ENCODE results near the gene RABEP1.

DNA sequence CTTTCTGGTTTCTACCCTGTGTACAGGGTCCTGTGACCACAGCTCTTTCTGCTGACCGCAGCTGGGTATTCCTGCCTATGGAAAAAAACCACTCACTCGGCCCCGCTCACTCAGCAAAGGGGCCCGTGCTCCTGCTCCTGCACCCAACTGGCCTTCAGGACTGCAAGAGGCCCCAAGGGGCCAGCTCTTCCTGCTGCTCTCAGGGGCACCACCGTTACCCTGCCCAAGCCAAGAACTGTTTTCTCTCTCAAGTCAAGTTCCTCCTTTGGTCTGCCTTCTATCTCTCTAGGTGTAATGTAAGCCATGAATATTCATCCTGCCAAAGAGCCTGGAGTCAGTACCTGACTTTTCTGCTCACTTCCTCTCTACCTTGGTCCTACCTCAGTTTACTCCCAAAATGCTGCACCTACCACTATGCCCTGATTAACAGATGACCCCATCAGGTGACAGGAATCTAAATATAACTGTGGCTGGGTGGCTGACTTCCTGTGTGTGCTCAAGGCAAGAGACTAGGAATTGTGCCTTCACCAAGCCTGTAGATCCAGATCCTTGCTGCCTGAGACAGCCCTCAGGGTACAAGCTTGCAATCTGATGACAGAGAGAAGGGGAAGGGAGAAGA lies 27.1 kb upstream of the RABEP1 start:
- TF ChIP-seq, protein P1, sequence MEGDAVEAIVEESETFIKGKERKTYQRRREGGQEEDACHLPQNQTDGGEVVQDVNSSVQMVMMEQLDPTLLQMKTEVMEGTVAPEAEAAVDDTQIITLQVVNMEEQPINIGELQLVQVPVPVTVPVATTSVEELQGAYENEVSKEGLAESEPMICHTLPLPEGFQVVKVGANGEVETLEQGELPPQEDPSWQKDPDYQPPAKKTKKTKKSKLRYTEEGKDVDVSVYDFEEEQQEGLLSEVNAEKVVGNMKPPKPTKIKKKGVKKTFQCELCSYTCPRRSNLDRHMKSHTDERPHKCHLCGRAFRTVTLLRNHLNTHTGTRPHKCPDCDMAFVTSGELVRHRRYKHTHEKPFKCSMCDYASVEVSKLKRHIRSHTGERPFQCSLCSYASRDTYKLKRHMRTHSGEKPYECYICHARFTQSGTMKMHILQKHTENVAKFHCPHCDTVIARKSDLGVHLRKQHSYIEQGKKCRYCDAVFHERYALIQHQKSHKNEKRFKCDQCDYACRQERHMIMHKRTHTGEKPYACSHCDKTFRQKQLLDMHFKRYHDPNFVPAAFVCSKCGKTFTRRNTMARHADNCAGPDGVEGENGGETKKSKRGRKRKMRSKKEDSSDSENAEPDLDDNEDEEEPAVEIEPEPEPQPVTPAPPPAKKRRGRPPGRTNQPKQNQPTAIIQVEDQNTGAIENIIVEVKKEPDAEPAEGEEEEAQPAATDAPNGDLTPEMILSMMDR (IDR thresholded peaks at IDR 0.05): no peak
- TF ChIP-seq POLR2A (IDR thresholded peaks at IDR 0.05): no peak

Data from testis (tissue), 2 donors.